Immature natural killer cell (primary cell): ENCODE results near the gene MYORG. TPM values are rescaled to one million over a fixed set of nuclear protein-coding genes. Genes with fewer than 3 reads are reported as not detected.
A peak's percentile ranks its signal among the peaks of the same experiment; 100 is the strongest.

Experiments
- DNase-seq, 3 donors: peaks; one replicate each; pipeline ENCODE4 v3.0.0; 2022; ENCODE audit warnings: mixed read lengths in 1 of 3
- H3K27ac Mint-ChIP-seq, 6 donors: one replicate each; pipeline ENCODE4 v1.8.0; 2020; ENCODE audit warnings: mixed read lengths in 6 of 6, mild to moderate bottlenecking in 5 of 6, inconsistent platforms in 4 of 6, moderate library complexity in 3 of 6
- H3K27me3 Mint-ChIP-seq, 3 donors: one replicate each; pipeline ENCODE4 v1.8.0; 2020 to 2021; ENCODE audit warnings: low read depth in 3 of 3, mild to moderate bottlenecking in 3 of 3, mixed read lengths in 3 of 3, moderate library complexity in 3 of 3, inconsistent platforms in 1 of 3
- H3K36me3 Mint-ChIP-seq, 3 donors: one replicate each; pipeline ENCODE4 v1.8.0; 2020; ENCODE audit warnings: mixed read lengths in 3 of 3, inconsistent platforms in 2 of 3, mild to moderate bottlenecking in 2 of 3
- H3K4me1 Mint-ChIP-seq, 2 donors: one replicate each; pipeline ENCODE4 v1.8.0; 2020; ENCODE audit warnings: inconsistent platforms in 2 of 2, mild to moderate bottlenecking in 2 of 2, mixed read lengths in 2 of 2, moderate library complexity in 1 of 2
- H3K4me3 Mint-ChIP-seq, 5 donors: one replicate each; pipeline ENCODE4 v1.8.0; 2020; ENCODE audit warnings: mild to moderate bottlenecking in 5 of 5, mixed read lengths in 5 of 5, inconsistent platforms in 3 of 5, moderate library complexity in 3 of 5
- H3K9me3 Mint-ChIP-seq, 6 donors: one replicate each; pipeline ENCODE4 v1.8.0; 2020; ENCODE audit warnings: mild to moderate bottlenecking in 6 of 6, mixed read lengths in 6 of 6, inconsistent platforms in 4 of 6, moderate library complexity in 3 of 6
- polyA plus RNA-seq, 3 donors: library from polyadenylated mRNA; unstranded; fragments of 300-500 nt; fragmentation: Illumina TruSeq; gene quantifications; one replicate each; pipeline ENCODE4 v1.2.3, GENCODE V29; 2021

MYORG gene
- polyA plus RNA-seq, result under 1 TPM in 2 of 3 donors, not detected in 1; 0.30 to 0.69 TPM

GRCh38 chr9:34376596-34377403 is at the start of gene MYORG:
TSS of gene MYORG (minus strand) at chr9:34376898. CDS start at chr9:34372943, 3,955 bp downstream.
- peak within 1 kb of the TSS; percentile 90 to 95 (median 92) for H3K4me3 Mint-ChIP-seq
- H3K9me3 Mint-ChIP-seq, result no peaks in the 10 kb centered on the region
- peaks cover 5 to 12% (median 11%) of the 10 kb centered on the region in 3 donors for H3K27me3 Mint-ChIP-seq
- peaks cover 46 to 51% of the 10 kb centered on the region in 2 donors for H3K4me1 Mint-ChIP-seq
- H3K36me3 Mint-ChIP-seq, result peaks cover 0 to 4% (median 0%) of the 10 kb centered on the region in 3 donors
- peak within 1 kb of the TSS; percentile 80 to 95 (median 94) for H3K27ac Mint-ChIP-seq
- peak; percentile 85 to 90 (median 89) for DNase-seq

DNA sequence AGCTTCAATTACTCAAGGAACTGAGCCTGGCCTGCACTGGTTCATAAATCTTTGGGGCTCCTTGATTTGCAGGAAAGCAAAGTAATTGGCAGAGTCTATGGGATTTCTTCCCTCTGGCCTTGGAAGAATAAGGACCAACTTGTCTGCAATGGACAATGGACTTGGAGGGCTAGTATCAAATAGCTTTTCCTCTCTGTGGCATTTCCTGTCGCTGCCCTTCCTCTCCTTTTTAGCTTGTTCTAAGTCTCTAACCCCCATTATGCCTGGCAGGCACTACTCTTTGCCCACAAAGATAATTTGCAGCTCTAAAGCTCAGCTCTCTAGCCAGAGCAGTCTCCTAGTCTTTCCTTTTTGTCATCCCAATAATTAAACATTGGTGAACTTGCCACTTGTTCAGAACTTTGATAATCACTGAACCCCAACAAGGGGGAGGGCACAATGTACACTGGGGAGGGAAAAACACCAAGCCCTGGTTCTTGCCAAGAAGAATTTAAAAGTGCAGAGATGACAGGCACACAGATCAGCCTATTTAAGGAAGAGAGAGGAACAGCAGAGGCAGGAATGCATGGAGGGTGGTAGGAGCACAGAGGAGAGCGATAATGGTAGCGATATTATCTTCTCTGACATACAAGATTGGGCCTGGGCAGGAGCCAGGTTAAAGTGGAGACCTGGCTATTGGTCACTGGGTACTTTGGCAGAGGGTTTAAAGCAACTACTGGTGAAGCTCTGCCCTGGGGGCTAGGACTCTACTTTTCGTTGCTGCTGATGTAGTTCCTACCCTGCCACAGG is 43.2 kb upstream of the MYORG start:
- H3K36me3 Mint-ChIP-seq, result peaks cover 0 to 13% (median 0%) of the 10 kb centered on the region in 3 donors
- no peaks in the 10 kb centered on the region for H3K4me1 Mint-ChIP-seq
- no peaks in the 10 kb centered on the region for H3K9me3 Mint-ChIP-seq
- H3K27ac Mint-ChIP-seq, result no peak overlapping the region
- no peak overlapping the region for H3K4me3 Mint-ChIP-seq
- no peak for DNase-seq
- peaks cover 0 to 8% (median 2%) of the 10 kb centered on the region in 3 donors for H3K27me3 Mint-ChIP-seq

- Mint-ChIP-seq H3K4me3 (no peak overlapping the region), H3K9me3 (no peaks in the 10 kb centered on the region), H3K27me3 (peaks cover 0 to 6% (median 2%) of the 10 kb centered on the region in 3 donors), H3K36me3 (peaks cover 0 to 4% (median 0%) of the 10 kb centered on the region in 3 donors), H3K27ac (no peak overlapping the region), H3K4me1 (no peaks in the 10 kb centered on the region)
- DNase-seq, result no peak
Observed at GRCh38 chr9:34417734-34418133, 41.0 kb upstream of the MYORG start.

- DNase-seq, result peak in 1 of 3 donors; percentile 11
- Mint-ChIP-seq H3K27ac (no peak overlapping the region), H3K4me3 (no peak overlapping the region), H3K36me3 (peaks cover 0 to 9% (median 4%) of the 10 kb centered on the region in 3 donors), H3K4me1 (no peaks in the 10 kb centered on the region), H3K27me3 (no peaks in the 10 kb centered on the region), H3K9me3 (no peaks in the 10 kb centered on the region)
Observed at GRCh38 chr9:34413231-34413852, 36.6 kb upstream of the MYORG start.

GRCh38 chr9:34412336-34412735 is 35.6 kb upstream of the MYORG start:
- Mint-ChIP-seq H3K9me3 (no peaks in the 10 kb centered on the region), H3K27ac (no peak overlapping the region), H3K36me3 (peaks cover 0 to 9% (median 4%) of the 10 kb centered on the region in 3 donors), H3K4me1 (no peaks in the 10 kb centered on the region), H3K27me3 (no peaks in the 10 kb centered on the region), H3K4me3 (no peak overlapping the region)
- DNase-seq, result no peak

DNA sequence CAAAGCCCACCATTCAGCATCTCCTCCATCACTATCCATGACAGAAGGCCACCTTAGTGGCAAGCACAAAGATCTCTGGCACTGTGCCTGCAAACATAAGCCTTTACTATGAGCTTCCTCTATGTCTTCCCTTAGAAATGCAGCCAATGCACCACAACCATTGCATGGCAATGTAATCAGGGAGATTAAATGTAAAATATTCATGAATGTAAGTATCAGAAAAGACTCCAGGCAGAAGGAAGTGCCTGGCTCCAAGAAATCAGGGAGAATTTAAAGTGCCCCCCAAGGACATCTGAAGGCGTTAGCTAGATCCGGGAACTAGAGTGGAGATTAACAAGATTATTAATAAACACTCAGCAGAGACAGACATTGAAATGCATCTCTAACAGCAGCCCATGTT is 32.5 kb upstream of the MYORG start:
- no peak overlapping the region for H3K27ac Mint-ChIP-seq
- peaks cover 0 to 1% (median 0%) of the 10 kb centered on the region in 3 donors for H3K27me3 Mint-ChIP-seq
- H3K9me3 Mint-ChIP-seq, result no peaks in the 10 kb centered on the region
- H3K36me3 Mint-ChIP-seq, result peaks cover 0 to 9% (median 0%) of the 10 kb centered on the region in 3 donors
- no peak for DNase-seq
- H3K4me1 Mint-ChIP-seq, result no peaks in the 10 kb centered on the region
- no peak overlapping the region for H3K4me3 Mint-ChIP-seq

DNA sequence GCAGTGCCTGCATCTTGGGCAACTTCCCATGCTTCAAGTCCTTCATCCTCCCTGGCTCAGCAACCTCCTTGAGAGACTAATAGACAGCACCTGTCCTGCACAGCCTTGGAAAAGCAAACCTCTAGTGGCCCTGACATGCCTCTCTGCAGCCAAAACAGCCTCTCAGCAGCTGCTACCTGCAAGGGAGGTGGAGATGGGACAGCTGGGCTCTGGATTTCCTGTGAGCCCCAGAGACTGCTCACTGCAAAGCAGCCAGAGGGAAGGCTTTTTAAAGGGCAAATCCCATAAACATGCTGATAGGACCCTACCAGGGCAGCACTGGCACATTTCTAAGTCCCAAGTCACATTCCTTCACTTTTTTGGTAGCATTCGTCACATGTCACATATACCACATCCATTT is 31.5 kb upstream of the MYORG start:
- no peak for DNase-seq
- Mint-ChIP-seq H3K4me3 (no peak overlapping the region), H3K9me3 (no peaks in the 10 kb centered on the region), H3K4me1 (no peaks in the 10 kb centered on the region), H3K27me3 (peaks cover 0 to 1% (median 0%) of the 10 kb centered on the region in 3 donors), H3K27ac (no peak overlapping the region), H3K36me3 (peaks cover 0 to 15% (median 5%) of the 10 kb centered on the region in 3 donors)

DNA sequence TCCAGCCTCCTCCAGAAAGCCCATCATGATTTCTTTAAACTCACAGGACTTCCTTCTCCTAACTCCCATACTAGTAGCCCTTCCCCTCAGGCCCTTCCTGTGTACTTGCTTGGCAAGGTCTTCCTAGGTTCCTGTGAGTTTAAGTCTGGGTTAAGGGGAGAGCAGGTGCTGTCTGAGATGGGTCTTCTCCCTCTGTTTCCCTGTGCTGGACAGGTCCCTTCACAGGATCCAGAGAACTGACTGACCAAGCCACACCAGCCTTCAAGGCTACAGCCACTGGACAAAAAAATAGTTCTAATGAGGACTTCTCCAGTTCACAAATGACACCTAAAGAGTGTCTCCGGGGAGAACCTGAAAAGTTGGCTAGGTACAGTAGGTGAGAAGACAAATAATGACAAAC is 29.5 kb upstream of the MYORG start:
- Mint-ChIP-seq H3K9me3 (no peaks in the 10 kb centered on the region), H3K27me3 (peaks cover 0 to 1% (median 0%) of the 10 kb centered on the region in 3 donors), H3K36me3 (peaks cover 4 to 20% (median 7%) of the 10 kb centered on the region in 3 donors), H3K4me3 (no peak overlapping the region), H3K27ac (no peak overlapping the region), H3K4me1 (no peaks in the 10 kb centered on the region)
- no peak for DNase-seq

GRCh38 chr9:34405719-34406118 is 29.0 kb upstream of the MYORG start:
- Mint-ChIP-seq H3K9me3 (no peaks in the 10 kb centered on the region), H3K4me1 (no peaks in the 10 kb centered on the region), H3K4me3 (no peak overlapping the region), H3K36me3 (peaks cover 4 to 21% (median 9%) of the 10 kb centered on the region in 3 donors), H3K27me3 (peaks cover 0 to 1% (median 0%) of the 10 kb centered on the region in 3 donors), H3K27ac (no peak overlapping the region)
- no peak for DNase-seq

- Mint-ChIP-seq H3K27ac (no peak overlapping the region), H3K36me3 (peaks cover 8 to 29% (median 13%) of the 10 kb centered on the region in 3 donors)
Observed at GRCh38 chr9:34403554-34404380, 27.1 kb upstream of the MYORG start.

GRCh38 chr9:34400686-34401602 is 24.2 kb upstream of the MYORG start:
- Mint-ChIP-seq H3K4me3 (no peak overlapping the region), H3K27ac (no peak overlapping the region), H3K27me3 (peaks cover 0 to 1% (median 0%) of the 10 kb centered on the region in 3 donors), H3K36me3 (peaks cover 8 to 29% (median 13%) of the 10 kb centered on the region in 3 donors), H3K4me1 (no peaks in the 10 kb centered on the region), H3K9me3 (no peaks in the 10 kb centered on the region)
- no peak for DNase-seq

More at GRCh38 chr9:34403554-34404380, 27.1 kb upstream of the MYORG start:
- Mint-ChIP-seq H3K27me3 (peaks cover 0 to 1% (median 0%) of the 10 kb centered on the region in 3 donors), H3K4me1 (no peaks in the 10 kb centered on the region), H3K9me3 (no peaks in the 10 kb centered on the region), H3K4me3 (no peak overlapping the region)
- DNase-seq, result peak; percentile 35 to 52 (median 41)

GRCh38 chr9:34400275-34400674 is 23.6 kb upstream of the MYORG start:
- no peak for DNase-seq
- Mint-ChIP-seq H3K27me3 (peaks cover 0 to 1% (median 0%) of the 10 kb centered on the region in 3 donors), H3K27ac (no peak overlapping the region), H3K4me3 (no peak overlapping the region), H3K4me1 (no peaks in the 10 kb centered on the region), H3K36me3 (peaks cover 8 to 29% (median 13%) of the 10 kb centered on the region in 3 donors), H3K9me3 (no peaks in the 10 kb centered on the region)
